HG03095 (cell line): ENCODE data around the gene MTHFD2L.
"Not testable (repeated sequence)": the region's sequence is repeated elsewhere in the genome, so short reads cannot be mapped to it uniquely, and the experiment has no call there.

Experiments
- ATAC-seq: cut with Tn5 transposase; IDR thresholded peaks from one replicate; pipeline ENCODE4 v1.9.1; 2021; ENCODE audit warnings: moderate library complexity; ENCODE audit not compliant: unreplicated experiment

Gene MTHFD2L

DNA sequence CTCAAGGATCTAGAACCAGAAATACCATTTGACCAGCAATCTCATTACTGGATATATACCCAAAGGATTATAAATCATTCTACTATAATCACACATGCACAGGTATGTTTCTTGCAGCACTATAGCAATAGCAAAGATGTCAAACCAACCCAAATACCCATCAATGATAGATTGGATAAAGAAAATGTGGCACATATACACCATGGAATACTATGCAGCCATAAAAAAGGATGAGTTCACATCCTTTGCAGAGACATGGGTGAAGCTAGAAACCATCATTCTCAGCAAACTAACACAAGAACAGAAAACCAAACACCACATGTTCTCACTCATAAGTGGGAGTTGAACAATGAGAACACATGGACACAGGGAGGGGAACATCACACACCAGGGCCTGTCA is 25.7 kb upstream of the MTHFD2L start:
- not testable (repeated sequence) for ATAC-seq

DNA sequence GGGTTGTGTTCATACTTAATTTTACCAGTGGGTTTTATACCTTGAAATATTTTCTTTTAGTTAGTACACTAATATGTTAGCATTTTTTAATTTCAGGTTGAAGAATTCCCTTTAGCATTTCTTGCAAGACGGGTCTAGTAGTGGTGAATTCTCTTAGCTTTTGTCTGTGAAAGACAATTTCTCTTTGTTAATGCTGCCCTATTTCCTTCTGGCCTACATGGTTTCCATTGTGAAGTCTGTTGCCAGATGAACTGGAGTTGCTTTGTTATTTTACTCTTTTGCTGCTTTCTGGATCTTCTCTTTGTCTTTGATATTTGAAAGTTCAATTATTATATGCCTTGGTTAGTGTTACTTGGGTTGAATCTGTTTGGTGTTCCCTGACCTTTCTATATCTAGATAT is 25.0 kb upstream of the MTHFD2L start:
- ATAC-seq = no peak

DNA sequence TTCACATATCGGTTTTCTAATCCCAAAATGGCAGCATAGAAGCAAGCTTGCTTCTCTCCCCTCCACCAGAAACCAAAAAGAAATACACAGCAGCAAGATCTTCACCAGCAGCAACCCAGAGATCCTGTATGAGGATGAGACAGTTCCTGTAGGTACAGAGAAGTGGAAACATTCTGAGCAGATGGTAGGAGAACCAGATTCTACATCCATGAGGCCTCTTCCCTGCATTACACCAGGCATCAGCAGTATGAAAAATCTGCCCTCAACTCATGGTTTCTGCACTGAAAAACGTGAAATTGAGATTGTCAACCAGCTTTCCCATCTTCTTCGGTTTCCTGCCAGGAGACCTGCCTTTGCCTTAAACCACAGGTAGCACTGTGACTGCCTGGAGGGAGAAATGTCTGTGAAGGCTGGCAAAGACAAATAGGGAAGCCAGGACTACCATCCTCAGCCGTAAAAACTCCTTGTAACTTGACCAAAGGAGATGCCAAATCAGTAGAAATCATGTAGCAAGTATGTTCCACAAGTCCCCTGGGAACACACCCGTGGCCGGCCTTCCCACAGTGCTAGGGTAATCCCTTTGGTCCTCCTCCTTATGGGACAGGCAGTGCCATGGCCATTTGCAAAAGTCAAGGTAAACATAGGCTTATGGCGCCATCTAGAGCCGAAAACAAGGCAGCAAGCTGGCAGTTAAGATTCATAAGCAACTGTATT is 24.0 kb upstream of the MTHFD2L start:
- ATAC-seq = no peak

DNA sequence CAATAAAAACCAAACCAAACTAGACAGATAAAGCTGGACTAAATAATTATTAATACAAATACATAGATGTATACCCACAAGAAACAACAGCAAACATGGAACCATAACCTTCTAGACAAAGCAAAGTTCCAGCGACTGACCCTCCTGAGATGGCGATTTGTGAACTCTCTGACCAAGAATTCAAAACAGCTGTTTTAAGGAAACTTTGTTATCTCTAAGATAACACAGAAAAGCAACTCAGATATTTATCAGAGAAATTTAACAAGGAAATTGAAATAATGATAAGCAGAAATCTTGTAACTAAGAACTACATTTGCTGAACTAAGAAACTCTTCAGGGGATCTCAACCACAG is 23.4 kb upstream of the MTHFD2L start:
- no peak for ATAC-seq

DNA sequence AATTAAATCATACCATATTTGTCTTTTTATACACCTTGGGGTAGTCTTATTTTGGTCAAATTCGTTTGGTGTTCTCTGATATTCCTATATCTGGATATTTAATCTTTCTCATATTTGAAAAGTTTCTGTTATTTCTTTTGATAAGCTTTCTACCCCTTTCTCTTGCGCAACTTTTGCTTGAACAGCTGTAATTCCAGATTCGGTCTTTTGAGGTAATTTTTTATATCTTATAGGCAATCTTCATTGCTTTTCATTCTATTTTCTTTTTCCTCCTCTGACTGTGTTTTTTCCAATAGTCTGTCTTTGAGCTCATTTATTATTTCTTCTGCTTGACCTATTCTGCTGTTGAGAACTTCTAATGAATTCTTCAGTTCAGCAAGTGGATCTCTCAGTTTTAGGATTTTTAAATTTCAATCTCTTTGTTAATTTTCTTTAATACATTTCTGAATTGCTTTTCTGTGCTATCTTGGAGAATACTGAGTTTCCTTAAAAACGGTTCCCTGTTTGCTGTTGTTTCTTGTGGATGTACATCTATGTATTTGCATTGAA is 11.3 kb upstream of the MTHFD2L start:
- ATAC-seq = no peak

DNA sequence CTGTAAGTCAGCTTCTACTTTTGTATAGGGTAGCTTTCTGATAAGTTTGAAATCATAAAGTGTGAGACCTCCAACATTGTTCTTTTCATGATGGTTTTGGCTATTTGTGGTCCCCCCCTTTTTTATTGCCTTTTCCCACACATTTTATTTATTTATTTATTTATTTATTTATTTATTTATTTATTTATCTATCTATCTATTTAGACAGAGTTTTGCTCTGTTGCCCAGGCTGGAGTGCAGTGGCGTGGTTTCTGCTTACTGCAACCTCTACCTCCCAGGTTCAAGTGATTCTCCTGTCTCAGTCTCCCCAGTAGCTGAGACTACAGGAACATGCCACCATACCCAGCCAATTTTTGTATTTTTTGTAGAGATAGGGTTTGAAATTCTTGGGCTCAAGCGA is 9.7 kb upstream of the MTHFD2L start:
- ATAC-seq = no peak

DNA sequence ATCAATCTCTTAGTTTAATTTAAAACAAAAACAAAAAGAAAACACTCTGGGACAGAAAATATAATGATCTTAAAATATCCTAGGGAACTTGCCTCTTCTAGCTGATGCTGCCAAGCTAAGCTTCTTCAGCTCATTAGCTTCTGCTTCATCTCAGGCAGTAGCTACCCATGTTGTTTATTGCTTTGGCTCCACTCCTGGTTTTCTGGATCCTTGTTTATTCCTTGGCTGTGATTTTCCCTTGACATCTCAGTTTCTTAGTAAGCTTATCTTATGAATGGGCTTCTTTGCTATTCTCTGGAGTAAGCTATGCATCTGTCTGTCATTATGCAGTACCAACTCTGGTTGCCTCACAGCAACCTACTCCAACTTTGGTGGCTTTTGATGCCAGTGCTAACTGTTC is 5.1 kb upstream of the MTHFD2L start:
- ATAC-seq = no peak

DNA sequence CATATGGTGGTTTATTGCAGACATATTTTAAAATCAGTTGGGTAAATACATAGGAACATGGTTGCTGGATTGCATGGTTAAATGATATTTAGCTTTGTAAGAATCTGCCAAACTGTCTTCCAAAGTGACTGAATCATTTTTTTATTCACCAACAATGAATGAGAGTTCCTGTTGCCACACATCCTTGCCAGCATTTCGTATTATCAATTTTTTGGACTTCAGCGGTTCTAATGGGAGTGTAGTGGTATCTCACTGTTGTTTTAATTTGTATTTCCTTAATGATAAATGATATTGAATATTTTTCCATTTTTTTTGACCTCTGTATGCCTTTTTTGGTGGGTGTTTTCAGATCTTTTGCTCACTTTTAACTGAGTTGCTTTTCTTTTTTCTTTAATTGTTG is 1.4 kb upstream of the MTHFD2L start:
- ATAC-seq = no peak

DNA sequence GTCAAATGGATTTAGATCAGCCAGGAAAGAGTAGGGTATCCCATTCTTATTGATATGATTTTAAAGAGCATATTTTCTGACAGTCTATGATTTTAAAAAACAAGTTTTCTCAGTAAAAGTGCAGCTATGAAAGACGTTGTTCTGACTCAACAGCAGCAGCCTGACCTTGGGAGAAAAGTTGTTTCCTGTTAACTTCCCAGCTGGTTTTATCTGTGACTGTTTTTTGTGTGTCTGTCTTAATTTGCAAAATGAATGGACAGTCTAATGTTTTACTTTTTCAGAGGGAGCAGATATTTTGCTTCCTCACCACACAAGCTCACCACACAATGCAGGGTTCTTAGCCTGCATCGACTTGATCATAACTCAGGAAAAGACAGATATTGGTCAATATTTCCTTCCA is 764 bp upstream of the MTHFD2L start:
- no peak for ATAC-seq

DNA sequence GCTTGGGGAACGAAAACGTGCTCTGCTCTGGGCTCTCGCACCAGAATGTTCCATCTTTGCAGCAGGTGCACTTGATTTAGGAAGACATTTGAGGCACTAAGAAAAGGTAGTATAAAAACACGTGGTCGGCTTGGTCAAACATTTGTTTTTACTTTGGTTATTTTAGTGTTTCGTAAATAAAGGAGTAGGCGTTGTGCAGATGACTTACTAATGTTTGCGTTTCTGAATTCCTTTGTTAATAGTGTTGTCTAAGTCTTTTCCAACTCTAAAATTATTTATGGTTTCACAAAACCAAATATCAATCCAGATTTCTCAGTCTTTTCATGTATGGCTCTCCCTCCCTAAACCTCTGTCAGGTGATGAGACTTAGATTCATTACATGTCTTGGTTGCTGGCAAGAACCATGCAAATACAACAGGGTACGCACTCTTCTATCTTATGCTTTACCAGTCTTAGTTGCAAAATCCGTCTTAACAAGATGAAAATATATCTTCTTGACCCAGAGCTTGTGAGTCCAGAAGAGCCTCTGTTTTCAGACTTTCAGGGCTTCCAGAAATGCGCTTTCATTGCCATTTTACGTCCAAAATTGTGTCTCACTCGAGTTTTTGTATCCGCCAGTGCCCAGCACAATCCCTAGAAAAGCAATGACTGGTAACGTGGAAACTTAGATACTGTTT is 686 bp downstream of the MTHFD2L start:
- ATAC-seq = no peak

DNA sequence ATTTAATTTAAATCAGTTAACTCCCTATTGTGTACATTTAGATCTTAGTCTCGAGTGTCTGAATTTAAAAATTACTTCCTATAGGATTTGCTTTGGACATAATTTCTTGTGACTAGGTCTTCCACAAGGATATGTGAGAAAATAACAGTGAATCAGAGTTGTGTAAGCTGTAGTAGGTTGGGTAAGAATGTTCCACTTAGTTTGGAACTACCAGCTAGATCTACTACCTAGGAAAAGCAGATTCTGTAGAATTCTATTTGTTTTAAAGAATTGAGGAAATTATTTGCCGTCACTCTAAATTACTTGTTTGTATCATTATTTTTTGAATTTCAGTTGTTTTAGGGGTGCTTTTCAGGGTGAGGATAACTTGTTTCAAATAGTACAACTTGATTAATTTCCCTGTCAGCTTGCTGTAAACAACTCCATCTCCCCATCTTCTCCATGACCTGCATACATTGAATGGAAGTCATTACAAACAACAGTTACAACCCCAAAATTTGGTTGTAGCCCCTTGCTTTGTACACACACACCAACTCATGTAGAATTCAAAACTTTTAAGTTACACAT is 1.3 kb downstream of the MTHFD2L start:
- no peak for ATAC-seq

DNA sequence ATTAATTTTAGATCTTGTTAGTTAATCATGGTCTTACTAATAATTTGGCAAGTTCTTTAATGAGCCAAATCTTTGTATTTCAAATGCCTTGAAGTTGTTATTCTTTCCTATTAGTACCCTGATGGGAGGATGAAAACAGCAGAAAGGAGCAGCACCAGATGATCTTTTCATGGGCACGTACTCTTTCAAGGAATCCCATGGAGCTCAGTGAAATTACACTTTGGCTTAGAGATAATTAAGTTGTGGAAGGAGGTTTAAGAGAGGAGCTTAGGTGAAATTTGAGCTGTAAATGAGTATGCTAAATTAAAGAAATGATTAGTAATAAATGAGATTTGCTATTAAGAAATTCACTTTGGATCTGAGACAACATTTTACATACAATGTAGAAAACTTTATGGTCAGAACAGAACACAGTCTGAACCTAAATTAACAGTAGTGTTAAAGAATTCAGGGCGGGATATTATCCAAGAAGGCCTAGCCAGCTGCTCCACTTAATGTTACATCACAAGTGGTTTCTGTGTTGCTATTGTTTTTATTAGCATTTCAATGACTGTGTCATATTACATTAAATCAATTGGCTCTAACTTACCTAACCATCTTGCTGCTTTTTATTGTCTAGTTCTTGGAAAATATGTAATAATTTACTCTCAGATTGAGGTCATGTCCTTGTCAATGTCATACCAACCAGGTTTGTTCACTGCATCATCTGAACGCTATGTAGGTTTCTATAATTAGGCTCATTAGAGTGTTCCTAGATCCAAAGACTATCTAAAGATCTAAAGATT is 3.9 kb downstream of the MTHFD2L start:
- no peak for ATAC-seq

DNA sequence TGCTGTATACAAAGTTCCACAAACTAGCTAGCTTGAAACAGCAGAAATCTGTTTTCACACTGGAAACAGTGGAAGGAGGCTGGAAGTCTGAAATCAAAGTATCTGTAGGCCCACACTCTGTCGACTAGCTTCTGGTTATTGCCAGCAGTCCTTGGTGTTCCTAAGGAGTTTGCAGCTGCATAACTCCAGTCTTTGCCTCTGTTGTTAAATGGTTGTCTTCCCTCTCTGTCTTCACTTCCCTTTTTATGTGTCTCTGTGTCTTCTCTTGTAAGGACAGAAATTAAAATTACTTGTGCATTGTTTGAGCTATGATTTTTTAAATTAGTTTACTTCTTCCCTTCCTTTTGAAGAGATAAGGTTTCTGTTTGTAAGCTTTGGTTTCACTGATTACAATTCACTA is 8.2 kb downstream of the MTHFD2L start:
- ATAC-seq = no peak

DNA sequence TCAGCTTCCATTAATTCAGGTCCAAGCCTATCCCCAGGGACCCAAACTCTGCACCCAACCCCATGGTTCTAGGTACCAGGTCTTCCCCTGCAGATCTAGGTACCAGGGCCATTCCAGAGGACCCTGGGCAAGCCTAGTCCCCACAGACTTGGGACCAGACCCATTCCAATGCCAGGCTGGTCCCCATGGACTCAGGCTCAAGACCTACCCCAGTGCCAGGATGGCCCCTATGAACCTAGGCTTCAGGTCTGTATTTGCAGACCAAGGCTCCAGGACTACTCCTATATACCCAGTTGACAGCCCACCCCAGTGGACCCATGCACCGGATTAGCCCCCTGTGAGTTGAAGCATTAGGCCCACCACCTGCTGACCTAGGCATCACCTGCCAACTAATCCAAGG is 8.9 kb downstream of the MTHFD2L start:
- no peak for ATAC-seq

DNA sequence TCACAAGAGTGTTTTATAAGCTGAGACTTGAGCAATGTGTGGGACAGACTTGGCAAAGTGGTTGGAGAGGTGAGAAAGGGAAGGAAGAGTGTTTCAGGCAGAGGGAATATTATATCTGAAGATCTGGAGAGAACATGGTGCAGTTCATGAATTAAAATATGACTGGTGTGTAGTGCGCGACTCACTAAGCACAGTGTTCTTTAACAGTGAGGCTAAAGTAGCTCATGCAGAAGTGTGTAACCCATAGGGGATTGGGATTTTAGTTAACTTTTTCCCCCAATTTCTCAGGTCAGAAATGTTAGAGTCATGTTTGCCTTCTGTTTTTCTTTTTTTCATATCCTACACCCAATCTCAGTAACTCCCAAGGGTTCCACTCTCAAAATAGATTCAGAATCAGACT is 9.7 kb downstream of the MTHFD2L start:
- no peak for ATAC-seq

DNA sequence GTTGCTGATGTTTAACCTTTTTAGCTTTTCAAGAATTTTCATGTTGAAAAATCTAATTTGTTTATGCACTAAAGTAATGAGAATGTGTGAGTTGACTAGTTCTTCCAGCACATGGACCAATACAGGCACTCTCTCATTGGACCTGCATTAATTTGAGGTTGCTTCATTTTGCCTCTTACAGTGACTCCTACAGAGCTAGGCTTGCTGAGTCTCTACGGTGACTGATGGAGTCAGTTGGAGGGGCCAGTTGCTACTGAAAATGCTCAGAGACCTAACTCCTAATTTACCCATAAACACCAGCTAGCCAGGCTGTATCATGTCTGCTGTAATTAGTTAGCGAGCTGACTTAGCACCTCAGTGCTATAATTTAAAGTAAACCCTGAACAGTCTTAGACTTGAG is 10.9 kb downstream of the MTHFD2L start:
- no peak for ATAC-seq

DNA sequence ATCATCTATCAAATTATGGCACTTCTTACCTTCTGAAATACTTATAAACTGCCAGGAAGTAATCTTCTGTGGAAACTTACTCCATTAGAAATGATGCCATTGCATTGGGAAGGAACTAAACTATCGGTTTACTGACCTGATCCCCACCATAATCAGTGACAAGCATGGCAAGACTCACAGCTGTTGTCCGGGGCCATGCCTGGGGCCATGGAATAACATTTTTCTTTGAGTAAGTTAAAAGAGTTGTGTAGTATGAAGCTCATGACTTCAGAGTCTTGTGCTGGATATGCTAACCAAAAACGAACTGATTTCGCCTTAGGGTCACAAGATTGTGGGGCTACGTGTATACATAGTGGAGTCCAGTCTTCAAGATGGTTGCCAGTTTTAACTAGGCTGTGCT is 15.4 kb downstream of the MTHFD2L start:
- no peak for ATAC-seq

DNA sequence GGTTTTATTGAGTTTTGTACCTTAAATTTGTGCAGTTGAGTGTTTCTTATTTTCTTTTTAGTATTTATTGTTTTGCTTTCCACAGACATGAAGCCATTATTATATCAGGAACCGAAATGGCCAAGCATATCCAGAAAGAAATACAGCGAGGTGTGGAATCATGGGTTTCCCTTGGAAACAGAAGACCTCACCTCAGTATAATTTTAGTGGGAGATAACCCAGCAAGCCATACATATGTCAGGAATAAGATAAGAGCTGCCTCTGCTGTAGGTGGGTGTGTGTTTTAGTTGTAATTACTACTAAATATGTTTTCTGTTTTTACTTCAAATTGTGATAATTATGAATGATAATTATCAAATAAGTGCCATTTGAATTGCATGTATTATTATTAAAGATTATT is 16.5 kb downstream of the MTHFD2L start:
- no peak for ATAC-seq

DNA sequence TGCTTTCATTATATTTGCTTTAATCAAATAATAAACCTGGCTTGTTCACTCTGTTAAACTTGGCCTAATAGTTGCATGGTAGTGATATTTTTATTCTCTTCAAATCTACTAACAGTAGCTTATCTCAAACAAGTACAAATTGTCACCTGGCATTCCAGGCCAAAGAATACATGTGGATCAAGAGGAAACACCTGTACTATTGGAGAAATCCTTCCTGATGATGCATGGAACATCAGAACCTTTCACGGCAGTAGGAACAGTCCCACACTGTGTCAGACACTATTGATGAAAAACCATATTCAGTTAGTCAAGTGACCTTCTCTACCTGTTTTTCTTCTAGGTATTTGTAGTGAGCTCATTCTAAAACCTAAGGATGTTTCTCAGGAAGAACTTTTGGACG is 17.0 kb downstream of the MTHFD2L start:
- no peak for ATAC-seq

DNA sequence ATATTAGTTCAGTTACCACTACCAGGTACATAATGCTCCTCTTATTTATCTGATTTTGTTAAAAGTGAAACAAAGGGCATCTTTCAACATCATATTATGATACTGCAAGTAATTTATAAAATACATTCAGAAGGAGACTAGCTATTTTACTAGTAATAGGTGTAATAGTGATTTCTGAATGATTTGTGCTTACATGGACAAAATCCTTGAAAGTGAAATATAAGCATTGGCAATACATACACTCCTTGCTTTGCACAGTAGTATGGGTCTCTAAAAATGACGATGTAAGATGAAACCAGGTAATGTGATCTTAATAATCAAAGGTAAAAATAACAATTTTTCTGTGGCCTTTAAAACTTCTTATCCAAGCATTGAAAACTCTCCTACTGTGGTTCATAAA is 17.5 kb downstream of the MTHFD2L start:
- ATAC-seq = no peak

DNA sequence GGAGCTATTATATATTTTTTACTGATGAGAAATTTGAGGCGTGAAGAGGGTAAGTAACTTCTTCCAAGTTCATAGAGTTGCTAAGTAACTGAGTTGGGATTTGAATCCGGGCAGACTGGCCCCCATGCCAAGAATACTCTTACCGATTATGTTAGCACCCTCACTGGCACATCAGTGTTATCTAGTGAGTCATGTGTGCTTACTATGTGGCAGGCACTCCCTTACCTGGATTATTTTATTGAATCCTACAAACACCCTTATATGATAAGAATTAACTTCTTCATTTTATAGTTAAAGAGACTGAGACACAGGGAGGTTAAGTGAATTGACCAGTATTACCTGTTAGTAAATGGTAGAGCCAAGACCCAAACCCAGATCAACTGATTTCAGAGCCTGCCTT is 20.9 kb downstream of the MTHFD2L start:
- ATAC-seq = no peak

DNA sequence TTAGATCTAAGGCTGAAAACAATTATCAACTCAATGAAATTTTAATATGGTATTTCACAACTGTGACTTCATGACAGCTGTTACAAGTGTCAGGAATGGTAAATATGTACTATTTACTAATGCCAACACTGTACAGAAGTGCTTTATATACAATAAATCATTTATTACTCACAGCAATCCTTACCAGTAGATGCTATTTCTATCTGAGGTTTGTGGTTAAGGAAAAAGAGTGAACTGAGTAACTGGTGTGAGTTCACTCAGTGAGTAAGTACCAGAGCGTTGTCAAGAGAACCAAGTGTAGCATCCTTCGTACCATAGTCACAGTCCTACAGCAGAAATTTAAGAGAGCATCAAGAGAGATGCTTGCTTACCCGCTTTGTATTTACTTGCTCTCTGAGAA is 23.3 kb downstream of the MTHFD2L start:
- no peak for ATAC-seq
